Fibroblast of mammary gland (primary cell): ENCODE results near the gene GABRR3.
A peak's percentile ranks its signal among the peaks of the same experiment; 100 is the strongest.

Experiments
- DNase-seq: peaks from one replicate; pipeline ENCODE4 v3.0.0-alpha.2; 2010; ENCODE audit warnings: low read depth
- H3K4me3 ChIP-seq: 2 replicates; pipeline ENCODE4 v1.5.1; 2011; ENCODE audit warnings: low read depth, mild to moderate bottlenecking, low read length, moderate library complexity; ENCODE audit not compliant: control insufficient read depth
- TF ChIP-seq, protein P1 (sequence below): conservative IDR thresholded peaks from 2 replicates; pipeline ENCODE4 v1.5.1; 2011; ENCODE audit warnings: low read depth, low read length, inconsistent platforms; ENCODE audit not compliant: control insufficient read depth, insufficient read depth

GABRR3 gene

DNA sequence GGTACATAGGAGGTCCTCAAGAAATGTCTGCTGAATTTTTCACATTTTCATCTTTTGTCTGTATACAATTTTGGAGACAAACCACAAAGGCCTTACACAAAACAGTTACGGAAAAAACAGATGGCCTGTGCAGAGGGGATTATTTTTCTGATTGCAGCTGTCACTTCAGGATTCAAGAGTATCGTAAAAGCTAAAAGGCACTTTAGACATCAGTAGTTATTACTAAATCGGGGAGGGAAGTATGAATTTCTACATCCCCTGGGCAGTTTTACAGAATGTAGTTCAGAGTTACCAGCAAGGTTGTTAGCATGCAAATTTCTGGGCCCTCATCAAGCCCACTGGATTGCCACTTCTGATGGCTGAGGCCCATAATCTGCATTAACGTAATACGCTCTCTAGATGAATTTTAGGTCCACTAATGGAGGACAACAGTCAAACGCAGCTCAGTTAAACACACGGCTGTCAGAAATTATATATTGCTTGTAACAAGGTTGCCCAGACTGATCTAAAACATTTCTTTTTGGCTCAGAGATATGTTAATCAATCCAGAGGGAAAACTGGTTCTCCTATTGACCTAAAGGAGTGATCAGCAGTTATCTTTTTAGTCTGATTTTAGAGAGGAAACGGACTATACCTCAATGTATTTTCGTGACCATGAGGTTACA is 64.0 kb downstream of the GABRR3 start:
- H3K4me3 ChIP-seq: peak overlapping the region; percentile 68
- TF ChIP-seq, protein P1, sequence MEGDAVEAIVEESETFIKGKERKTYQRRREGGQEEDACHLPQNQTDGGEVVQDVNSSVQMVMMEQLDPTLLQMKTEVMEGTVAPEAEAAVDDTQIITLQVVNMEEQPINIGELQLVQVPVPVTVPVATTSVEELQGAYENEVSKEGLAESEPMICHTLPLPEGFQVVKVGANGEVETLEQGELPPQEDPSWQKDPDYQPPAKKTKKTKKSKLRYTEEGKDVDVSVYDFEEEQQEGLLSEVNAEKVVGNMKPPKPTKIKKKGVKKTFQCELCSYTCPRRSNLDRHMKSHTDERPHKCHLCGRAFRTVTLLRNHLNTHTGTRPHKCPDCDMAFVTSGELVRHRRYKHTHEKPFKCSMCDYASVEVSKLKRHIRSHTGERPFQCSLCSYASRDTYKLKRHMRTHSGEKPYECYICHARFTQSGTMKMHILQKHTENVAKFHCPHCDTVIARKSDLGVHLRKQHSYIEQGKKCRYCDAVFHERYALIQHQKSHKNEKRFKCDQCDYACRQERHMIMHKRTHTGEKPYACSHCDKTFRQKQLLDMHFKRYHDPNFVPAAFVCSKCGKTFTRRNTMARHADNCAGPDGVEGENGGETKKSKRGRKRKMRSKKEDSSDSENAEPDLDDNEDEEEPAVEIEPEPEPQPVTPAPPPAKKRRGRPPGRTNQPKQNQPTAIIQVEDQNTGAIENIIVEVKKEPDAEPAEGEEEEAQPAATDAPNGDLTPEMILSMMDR: no peak
- no peak for DNase-seq

DNA sequence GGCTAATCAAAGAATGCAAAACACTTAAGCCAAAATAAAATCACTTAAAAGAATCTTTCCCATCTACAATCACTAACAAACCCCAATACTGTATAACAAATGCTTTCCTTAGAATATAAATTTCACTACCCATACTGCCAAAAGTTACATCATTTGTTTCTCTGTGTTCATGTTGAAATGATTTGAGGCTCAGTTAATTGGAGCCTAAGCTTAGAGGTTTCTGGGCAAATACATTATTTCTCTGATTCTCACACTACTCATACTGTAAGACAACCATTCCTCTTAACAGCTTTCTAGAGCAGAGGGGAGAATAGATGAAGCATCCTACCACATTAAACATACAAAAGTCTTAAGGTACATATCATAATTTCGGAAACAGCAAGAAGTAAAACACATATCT is 65.0 kb downstream of the GABRR3 start:
- H3K4me3 ChIP-seq: no peak overlapping the region
- DNase-seq: peak; percentile 63
- TF ChIP-seq, protein P1: no peak

DNA sequence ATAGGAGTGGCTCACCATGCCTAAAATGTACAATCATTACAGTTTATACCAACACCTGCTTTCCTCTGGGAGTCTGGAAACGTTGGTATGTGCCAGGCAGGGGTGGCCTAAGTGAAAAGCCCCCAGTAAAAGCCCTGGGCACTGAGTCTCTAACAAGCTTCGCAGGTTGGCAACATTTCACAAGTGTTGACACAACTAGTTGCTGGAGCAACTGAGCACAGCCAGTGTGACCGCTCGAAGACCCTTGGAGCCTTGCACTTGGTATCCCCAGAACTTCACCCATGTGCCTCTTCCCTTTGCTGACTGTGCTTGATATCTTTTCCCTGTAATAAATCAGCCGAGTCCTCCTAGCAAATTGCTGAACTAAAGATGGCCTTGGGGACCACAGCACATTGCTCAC is 65.6 kb downstream of the GABRR3 start:
- TF ChIP-seq, protein P1: no peak
- H3K4me3 ChIP-seq: no peak overlapping the region
- no peak for DNase-seq

DNA sequence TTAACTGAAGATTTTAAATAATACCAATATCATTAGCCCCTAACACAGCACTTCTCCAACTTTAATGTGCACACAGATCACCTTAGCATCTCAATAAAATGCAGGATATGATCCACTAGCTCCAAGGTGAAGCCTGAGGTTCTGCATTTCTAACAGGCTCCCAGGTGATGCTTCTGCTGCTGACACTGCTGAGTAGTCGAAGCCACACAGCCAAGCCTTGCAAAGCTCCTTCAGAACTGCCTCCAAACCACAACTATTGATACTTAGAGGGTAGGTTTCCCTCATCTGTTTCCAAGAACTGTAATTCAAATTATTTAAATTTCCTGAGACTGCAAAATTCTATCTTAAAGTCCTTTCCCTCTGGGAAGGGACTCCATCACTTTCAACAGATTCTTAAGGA is 66.7 kb downstream of the GABRR3 start:
- TF ChIP-seq, protein P1: no peak
- no peak for DNase-seq
- H3K4me3 ChIP-seq: no peak overlapping the region

DNA sequence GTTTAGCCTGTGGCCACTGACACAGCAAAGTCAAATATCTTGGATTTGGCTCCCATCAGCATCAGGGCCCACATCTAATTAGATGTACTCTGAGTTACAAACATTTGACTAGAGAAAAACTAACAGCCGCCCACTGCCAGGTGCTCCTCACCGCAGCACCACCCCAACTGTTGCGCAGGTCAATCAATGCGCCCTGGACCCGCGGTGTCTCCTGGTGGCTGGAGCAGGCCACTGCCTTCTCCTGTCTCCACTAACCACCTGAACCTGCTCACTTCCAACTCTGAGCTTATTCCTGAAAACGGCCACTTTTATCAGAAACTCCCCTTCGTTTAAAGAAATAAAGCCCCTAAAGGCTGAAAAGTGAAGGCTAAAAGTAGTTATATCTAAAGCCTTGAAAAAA is 67.1 kb downstream of the GABRR3 start:
- DNase-seq: no peak
- TF ChIP-seq, protein P1: peak; percentile 19
- H3K4me3 ChIP-seq: no peak overlapping the region

DNA sequence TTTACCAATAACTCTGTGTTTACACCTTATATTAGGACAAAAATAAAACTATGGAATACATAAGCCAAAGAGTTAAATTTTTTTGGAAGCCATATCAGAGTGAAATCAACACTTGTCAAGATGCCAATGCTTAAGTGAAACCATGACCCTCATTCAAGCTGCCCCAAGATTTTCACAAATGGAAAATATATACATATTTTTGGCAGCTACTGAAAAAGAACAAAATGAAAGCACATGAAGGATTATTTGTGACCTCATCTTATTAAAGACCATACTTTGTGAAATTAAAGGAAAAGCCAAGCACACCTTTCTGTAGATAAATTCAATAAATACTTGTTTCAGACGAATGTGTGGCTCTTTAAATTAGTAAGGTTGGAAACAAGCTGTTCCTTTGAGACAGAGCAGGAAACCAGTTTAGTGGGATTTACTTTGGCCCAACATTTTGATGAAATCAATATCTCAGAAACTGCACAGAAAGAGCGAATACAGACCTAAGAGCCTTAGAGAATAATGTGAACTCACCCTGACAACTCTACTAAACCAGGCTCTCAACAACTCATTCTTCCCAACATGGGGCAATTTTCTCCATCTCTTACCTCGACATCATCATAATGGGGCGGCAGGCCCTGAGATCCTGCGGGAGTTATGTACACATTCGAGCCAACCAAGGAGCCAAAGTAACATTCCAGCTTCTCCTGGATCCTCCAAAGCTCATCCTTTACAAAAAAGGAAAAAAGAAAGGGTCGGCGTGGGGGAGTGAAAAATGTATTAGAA is 73.9 kb downstream of the GABRR3 start:
- TF ChIP-seq, protein P1: no peak
- no peak overlapping the region for H3K4me3 ChIP-seq
- DNase-seq: peak; percentile 51
